Measurements from ENCODE around the gene NELL2.

NELL2 gene

DNA sequence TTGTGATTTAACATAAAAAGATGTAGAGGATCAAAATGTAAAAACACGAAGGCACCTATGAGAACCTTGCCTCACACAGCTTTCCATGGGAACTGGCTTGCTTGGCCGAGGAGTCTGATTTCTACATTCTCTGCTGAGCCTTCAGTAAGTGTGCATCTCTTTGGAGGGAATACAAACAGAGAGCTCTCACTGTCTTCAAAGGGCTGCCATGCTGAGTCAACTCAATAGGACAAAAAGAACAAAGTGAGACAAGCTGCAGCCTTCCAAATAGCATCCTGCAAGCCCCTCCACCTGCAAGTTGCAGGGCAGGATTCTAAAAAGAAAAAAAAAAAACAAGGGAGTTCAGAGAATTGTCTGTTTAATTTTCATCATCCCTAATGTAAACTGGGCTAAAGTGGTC lies 411.9 kb downstream of the NELL2 start:
- no peak for DNase-seq (ENCODE audit: extremely low spot score)
- CTCF ChIA-PET, result no interaction called here
- TF ChIP-seq L3MBTL2 (conservative IDR thresholded peaks at IDR 0.05) (no peak), NFRKB (IDR thresholded peaks at IDR 0.05) (no peak), BHLHE40 (IDR thresholded peaks at IDR 0.05; ENCODE audit: borderline replicate concordance) (no peak), FOXA1 (IDR thresholded peaks at IDR 0.05) (no peak), ELF4 (IDR thresholded peaks at IDR 0.05) (no peak), SP1 (IDR thresholded peaks at IDR 0.05) (no peak), FOXM1 (IDR thresholded peaks at IDR 0.05; ENCODE audit: borderline replicate concordance) (no peak), LEF1 (IDR thresholded peaks at IDR 0.05; ENCODE audit: borderline replicate concordance) (no peak), CTBP1 (IDR thresholded peaks at IDR 0.05; ENCODE audit: borderline replicate concordance) (no peak), SUZ12 (IDR thresholded peaks at IDR 0.05) (no peak), TARDBP (IDR thresholded peaks at IDR 0.05) (no peak)
- TF ChIP-seq, protein P1, sequence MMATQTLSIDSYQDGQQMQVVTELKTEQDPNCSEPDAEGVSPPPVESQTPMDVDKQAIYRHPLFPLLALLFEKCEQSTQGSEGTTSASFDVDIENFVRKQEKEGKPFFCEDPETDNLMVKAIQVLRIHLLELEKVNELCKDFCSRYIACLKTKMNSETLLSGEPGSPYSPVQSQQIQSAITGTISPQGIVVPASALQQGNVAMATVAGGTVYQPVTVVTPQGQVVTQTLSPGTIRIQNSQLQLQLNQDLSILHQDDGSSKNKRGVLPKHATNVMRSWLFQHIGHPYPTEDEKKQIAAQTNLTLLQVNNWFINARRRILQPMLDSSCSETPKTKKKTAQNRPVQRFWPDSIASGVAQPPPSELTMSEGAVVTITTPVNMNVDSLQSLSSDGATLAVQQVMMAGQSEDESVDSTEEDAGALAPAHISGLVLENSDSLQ (IDR thresholded peaks at IDR 0.05), result no peak
- POLR2A ChIA-PET, result no interaction called here

DNA sequence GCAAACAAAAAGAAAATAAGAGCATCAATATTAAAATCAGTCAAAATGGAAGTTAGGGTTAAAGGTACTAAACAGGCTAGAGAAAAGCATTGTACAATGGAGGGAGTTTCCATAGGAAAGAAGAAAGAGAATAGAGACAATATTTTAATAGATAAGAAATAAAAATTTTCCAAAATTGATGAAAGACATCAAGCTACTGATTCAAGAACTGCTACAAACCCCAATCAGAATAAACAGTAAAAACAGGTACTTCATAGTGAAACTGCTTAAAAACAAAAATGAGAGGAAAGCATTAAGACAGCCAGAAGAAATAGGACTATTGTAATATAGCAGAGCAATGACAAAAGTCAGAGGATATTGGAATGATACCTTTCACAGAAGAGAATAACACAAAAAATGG lies 413.4 kb downstream of the NELL2 start:
- ChIA-PET CTCF (interaction anchor here (0.7 kb wide), 3 partner anchors 15 to 486 kb away, joined by 3 read pairs; no protein-coding TSS in a partner anchor), POLR2A (no interaction called here)

DNA sequence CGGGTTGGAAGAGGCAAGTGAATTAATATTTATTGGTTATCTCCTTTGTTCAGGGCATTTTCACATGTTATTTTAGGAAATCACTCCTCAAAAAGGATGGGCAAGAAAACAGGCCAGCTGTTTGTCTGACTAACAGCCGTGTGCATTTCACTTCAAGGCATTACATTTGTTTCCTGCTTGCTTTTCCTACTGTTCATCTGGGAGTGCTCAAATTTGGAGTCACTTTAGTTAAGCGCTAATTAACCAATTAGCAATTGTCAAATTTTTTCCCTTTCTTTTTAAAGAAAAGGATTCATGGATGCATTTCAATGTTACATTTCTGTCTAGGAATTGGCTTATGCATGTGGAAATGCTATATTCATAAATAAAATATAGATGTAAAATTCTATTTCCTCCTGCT lies 415.9 kb downstream of the NELL2 start:
- POLR2A ChIA-PET, result no interaction called here
- TF ChIP-seq ZNF384 (IDR thresholded peaks at IDR 0.05) (no peak), LEF1 (IDR thresholded peaks at IDR 0.05; ENCODE audit: borderline replicate concordance) (no peak), TARDBP (IDR thresholded peaks at IDR 0.05) (no peak), SUZ12 (IDR thresholded peaks at IDR 0.05) (no peak), BHLHE40 (IDR thresholded peaks at IDR 0.05; ENCODE audit: borderline replicate concordance) (no peak), SP1 (IDR thresholded peaks at IDR 0.05) (no peak), FOXK2 (IDR thresholded peaks at IDR 0.05) (no peak), NFRKB (IDR thresholded peaks at IDR 0.05) (no peak), FOXA1 (IDR thresholded peaks at IDR 0.05) (no peak), HDGF (IDR thresholded peaks at IDR 0.05; ENCODE audit: borderline replicate concordance) (no peak), CTBP1 (IDR thresholded peaks at IDR 0.05; ENCODE audit: borderline replicate concordance) (no peak), ELF4 (IDR thresholded peaks at IDR 0.05) (no peak), FOXM1 (IDR thresholded peaks at IDR 0.05; ENCODE audit: borderline replicate concordance) (no peak), ARNT (IDR thresholded peaks at IDR 0.05) (no peak), L3MBTL2 (conservative IDR thresholded peaks at IDR 0.05) (no peak)
- TF ChIP-seq, protein P1 (IDR thresholded peaks at IDR 0.05), result no peak
- CTCF ChIA-PET, result no interaction called here
- no peak for DNase-seq (ENCODE audit: extremely low spot score)

More for the DNA sequence above, 413.4 kb downstream of the NELL2 start:
- TF ChIP-seq BHLHE40 (IDR thresholded peaks at IDR 0.05; ENCODE audit: borderline replicate concordance), result no peak
- no peak for TF ChIP-seq NFRKB (IDR thresholded peaks at IDR 0.05)
- no peak for TF ChIP-seq FOXM1 (IDR thresholded peaks at IDR 0.05; ENCODE audit: borderline replicate concordance)
- TF ChIP-seq, protein P1 (IDR thresholded peaks at IDR 0.05), result no peak
- no peak for TF ChIP-seq LEF1 (IDR thresholded peaks at IDR 0.05; ENCODE audit: borderline replicate concordance)
- TF ChIP-seq ARNT (IDR thresholded peaks at IDR 0.05), result no peak
- no peak for TF ChIP-seq SP1 (IDR thresholded peaks at IDR 0.05)
- no peak for TF ChIP-seq ELF4 (IDR thresholded peaks at IDR 0.05)
- TF ChIP-seq L3MBTL2 (conservative IDR thresholded peaks at IDR 0.05), result no peak
- no peak for TF ChIP-seq CTBP1 (IDR thresholded peaks at IDR 0.05; ENCODE audit: borderline replicate concordance)
- TF ChIP-seq FOXK2 (IDR thresholded peaks at IDR 0.05), result no peak
- TF ChIP-seq TARDBP (IDR thresholded peaks at IDR 0.05), result no peak
- no peak for TF ChIP-seq FOXA1 (IDR thresholded peaks at IDR 0.05)
- TF ChIP-seq SUZ12 (IDR thresholded peaks at IDR 0.05), result no peak
- TF ChIP-seq ZNF384 (IDR thresholded peaks at IDR 0.05), result no peak
- TF ChIP-seq HDGF (IDR thresholded peaks at IDR 0.05; ENCODE audit: borderline replicate concordance), result no peak
- DNase-seq (ENCODE audit: extremely low spot score), result no peak

GRCh38 chr12:44459569-44459968 lies 416.5 kb downstream of the NELL2 start:
- POLR2A ChIA-PET, result no interaction called here
- CTCF ChIA-PET, result no interaction called here
- no peak for DNase-seq (ENCODE audit: extremely low spot score)
- TF ChIP-seq FOXK2 (IDR thresholded peaks at IDR 0.05) (no peak), LEF1 (IDR thresholded peaks at IDR 0.05; ENCODE audit: borderline replicate concordance) (no peak), ARNT (IDR thresholded peaks at IDR 0.05) (no peak), SP1 (IDR thresholded peaks at IDR 0.05) (no peak), SUZ12 (IDR thresholded peaks at IDR 0.05) (no peak), FOXA1 (IDR thresholded peaks at IDR 0.05) (no peak), FOXM1 (IDR thresholded peaks at IDR 0.05; ENCODE audit: borderline replicate concordance) (no peak), ZNF384 (IDR thresholded peaks at IDR 0.05) (no peak), ELF4 (IDR thresholded peaks at IDR 0.05) (no peak), BHLHE40 (IDR thresholded peaks at IDR 0.05; ENCODE audit: borderline replicate concordance) (no peak)
- TF ChIP-seq, protein P1 (IDR thresholded peaks at IDR 0.05), result no peak

Data from HEK293T (cell line).